Mucosa of descending colon (tissue), 3 donors: ENCODE measurements around the gene ACOT7. TPM values are rescaled to one million over a fixed set of nuclear protein-coding genes. Genes with fewer than 3 reads are reported as not detected.
"Not testable (repeated sequence)": the region's sequence is repeated elsewhere in the genome, so short reads cannot be mapped to it uniquely, and the experiment has no call there.

Experiments used
- ATAC-seq: fragments of 200-7000 bp; cut with Tn5 transposase; one replicate; pipeline ENCODE4 v1.9.1; 2020; ENCODE audit warnings: mild to moderate bottlenecking, moderate library complexity
- DNase-seq, 3 donors: peaks; one replicate each; pipeline ENCODE4 v3.0.0-alpha.2; 2020
- H3K36me3 ChIP-seq: fragments of 200-600 bp; one replicate; pipeline ENCODE4 v1.8.0; 2021; ENCODE audit warnings: low read depth, mild to moderate bottlenecking
- H3K4me1 ChIP-seq: fragments of 200-600 bp; one replicate; pipeline ENCODE4 v1.8.0; 2021; ENCODE audit warnings: low read depth, mild to moderate bottlenecking
- H3K4me3 ChIP-seq: fragments of 200-600 bp; one replicate; pipeline ENCODE4 v1.8.0; 2021; ENCODE audit warnings: mild to moderate bottlenecking
- H3K9me3 ChIP-seq: fragments of 200-600 bp; one replicate; pipeline ENCODE4 v1.8.0; 2021; ENCODE audit warnings: mild to moderate bottlenecking
- intact Hi-C, 2 donors: fragments of 100-400 bp; cut with DNase I in 1 of 2; cut with micrococcal nuclease in 1 of 2; formaldehyde crosslinking; loops; one replicate each; pipeline versions ENCODE4 v1.11.0 to v1.11.1; 2022; cut with DNase I, micrococcal nuclease
- total RNA-seq, 3 donors: library from RNA; stranded (reverse); fragmentation: NEBNext Ultra II Directional in 2 of 3; extraction: Animal tissue kit (Norgen Biotek cat#: 25700) in 2 of 3; gene quantifications; one replicate each; pipeline versions ENCODE4 v1.2.1 to v1.2.4, GENCODE V29; 2021 to 2023
- TF ChIP-seq, protein P1 (sequence below): fragments of 200-600 bp; IDR thresholded peaks from one replicate; pipeline ENCODE4 v1.8.0; 2022; ENCODE audit warnings: antibody characterized with exemption, mild to moderate bottlenecking
- donor health status: DM: no; HTN: no; CAD: no; lungs with moderate emphysema.
- donor health status: DM: no; HTN: no; CAD: no.
- donor health status: DM: no; HTN: yes; CAD: no.

The ACOT7 gene
- total RNA-seq, 3 donors from 2014 or later, result 37.9 to 60.1 (median 42.7) TPM

- intact Hi-C loops, H3K4me3 ChIP-seq, H3K9me3 ChIP-seq, H3K36me3 ChIP-seq, ATAC-seq: not testable (repeated sequence)
- DNase-seq, result peak; percentile 76 to 86 (median 78)
- TF ChIP-seq, protein P1, sequence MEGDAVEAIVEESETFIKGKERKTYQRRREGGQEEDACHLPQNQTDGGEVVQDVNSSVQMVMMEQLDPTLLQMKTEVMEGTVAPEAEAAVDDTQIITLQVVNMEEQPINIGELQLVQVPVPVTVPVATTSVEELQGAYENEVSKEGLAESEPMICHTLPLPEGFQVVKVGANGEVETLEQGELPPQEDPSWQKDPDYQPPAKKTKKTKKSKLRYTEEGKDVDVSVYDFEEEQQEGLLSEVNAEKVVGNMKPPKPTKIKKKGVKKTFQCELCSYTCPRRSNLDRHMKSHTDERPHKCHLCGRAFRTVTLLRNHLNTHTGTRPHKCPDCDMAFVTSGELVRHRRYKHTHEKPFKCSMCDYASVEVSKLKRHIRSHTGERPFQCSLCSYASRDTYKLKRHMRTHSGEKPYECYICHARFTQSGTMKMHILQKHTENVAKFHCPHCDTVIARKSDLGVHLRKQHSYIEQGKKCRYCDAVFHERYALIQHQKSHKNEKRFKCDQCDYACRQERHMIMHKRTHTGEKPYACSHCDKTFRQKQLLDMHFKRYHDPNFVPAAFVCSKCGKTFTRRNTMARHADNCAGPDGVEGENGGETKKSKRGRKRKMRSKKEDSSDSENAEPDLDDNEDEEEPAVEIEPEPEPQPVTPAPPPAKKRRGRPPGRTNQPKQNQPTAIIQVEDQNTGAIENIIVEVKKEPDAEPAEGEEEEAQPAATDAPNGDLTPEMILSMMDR, result peak; percentile 69
- peaks cover 43% of the 10 kb centered on the region for H3K4me1 ChIP-seq
Observed at GRCh38 chr1:6363085-6363884, 30.3 kb downstream of the ACOT7 start.

- peak in 2 of 3 donors; percentile 34 to 54 for DNase-seq
- intact Hi-C loops, result no loop called here
Observed at GRCh38 chr1:6361124-6361775, 32.3 kb downstream of the ACOT7 start.

GRCh38 chr1:6360517-6361070, 33.0 kb downstream of the ACOT7 start:
- DNase-seq (peak in 2 of 3 donors; percentile 48 to 64), ATAC-seq (peak; percentile 18)
- no peak overlapping the region for H3K4me3 ChIP-seq
- no peaks in the 10 kb centered on the region for H3K36me3 ChIP-seq
- peaks cover 61% of the 10 kb centered on the region for H3K4me1 ChIP-seq
- H3K9me3 ChIP-seq, result no peaks in the 10 kb centered on the region
- intact Hi-C loops, result no loop called here
- TF ChIP-seq, protein P1, result no peak

More at GRCh38 chr1:6361124-6361775, 32.3 kb downstream of the ACOT7 start:
- no peak overlapping the region for H3K4me3 ChIP-seq
- H3K4me1 ChIP-seq, result peaks cover 61% of the 10 kb centered on the region
- no peaks in the 10 kb centered on the region for H3K36me3 ChIP-seq
- ATAC-seq, result no peak
- no peaks in the 10 kb centered on the region for H3K9me3 ChIP-seq
- TF ChIP-seq, protein P1, result no peak

DNA sequence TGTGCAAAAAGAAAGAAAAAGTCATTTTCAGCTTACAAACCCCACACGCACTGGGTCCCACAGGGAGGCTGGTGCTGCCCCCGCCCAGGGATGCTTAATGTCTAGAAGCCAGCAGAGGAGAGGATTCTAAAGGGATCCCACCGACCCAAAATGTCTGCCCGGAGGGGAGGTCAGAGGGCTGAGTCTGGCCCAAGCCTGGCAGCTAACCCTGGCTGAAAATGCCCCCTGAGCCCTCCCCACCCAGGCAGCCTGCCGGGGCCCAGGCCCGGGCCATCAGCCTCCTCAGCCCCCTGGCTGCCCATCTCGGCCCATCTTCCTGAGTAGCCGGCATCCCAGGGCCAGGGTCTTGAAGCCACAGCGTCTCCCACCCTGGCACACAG, 33.5 kb downstream of the ACOT7 start:
- peaks cover 61% of the 10 kb centered on the region for H3K4me1 ChIP-seq
- H3K9me3 ChIP-seq, result no peaks in the 10 kb centered on the region
- ATAC-seq, result peak; percentile 0
- no peaks in the 10 kb centered on the region for H3K36me3 ChIP-seq
- intact Hi-C loops, result no loop called here
- H3K4me3 ChIP-seq, result no peak overlapping the region
- TF ChIP-seq, protein P1, result no peak
- DNase-seq, result peak in 1 of 3 donors; percentile 59

DNA sequence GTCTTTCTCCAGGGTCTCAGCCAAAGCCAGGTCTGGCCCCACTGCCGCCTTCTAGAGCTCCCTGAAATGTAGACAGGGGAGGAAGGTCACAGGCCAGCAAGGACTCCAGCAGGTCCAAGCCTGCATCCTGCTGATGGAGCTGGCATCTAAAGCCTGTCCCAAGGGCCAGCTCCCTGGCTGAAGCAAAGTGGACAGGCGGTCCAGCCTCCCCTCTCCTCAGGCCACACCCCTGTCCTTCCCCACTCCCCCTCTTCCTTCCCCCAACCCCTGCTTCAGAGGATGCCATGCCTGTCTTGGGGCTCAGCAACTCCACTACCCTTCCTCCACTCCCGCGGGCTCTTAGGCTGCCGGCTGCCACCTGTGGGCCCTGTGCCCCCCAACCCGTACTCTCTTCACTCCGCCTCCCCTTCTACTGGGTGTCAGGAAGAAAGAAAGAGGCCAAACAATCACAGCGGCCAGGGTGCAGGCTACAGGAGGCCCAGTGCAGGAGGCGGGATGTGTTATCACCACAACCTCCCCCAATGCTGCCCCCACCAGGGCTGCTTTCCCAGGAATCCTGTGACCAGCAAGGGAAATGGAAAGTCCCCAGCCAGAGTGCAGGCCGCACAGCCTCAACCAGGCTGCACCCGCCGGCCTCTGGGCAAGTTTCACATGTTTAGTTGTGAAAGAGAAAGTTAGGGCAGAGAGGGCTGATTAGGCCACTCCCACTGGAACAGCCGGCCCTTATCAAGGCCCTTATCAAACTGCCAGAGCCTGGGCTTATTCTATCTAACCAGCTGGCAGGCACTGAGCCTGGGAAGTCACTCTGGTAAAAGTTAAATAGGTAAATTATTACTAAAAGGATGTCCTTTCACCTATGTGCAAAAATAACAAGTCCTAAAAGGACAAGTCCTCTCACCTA, 34.1 kb downstream of the ACOT7 start:
- peak; percentile 79 for ATAC-seq
- intact Hi-C loops, result loop anchor here in 1 of 2 donors (10.0 kb wide), 1 partner anchor 45 kb away; no protein-coding TSS in a partner anchor
- no peaks in the 10 kb centered on the region for H3K9me3 ChIP-seq
- H3K4me3 ChIP-seq, result no peak overlapping the region
- DNase-seq, result peak; percentile 90 to 91 (median 90)
- H3K36me3 ChIP-seq, result no peaks in the 10 kb centered on the region
- peaks cover 65% of the 10 kb centered on the region for H3K4me1 ChIP-seq
- TF ChIP-seq, protein P1, result no peak
